A549 treated with CpdA at 1 μM for 4 hours (cell line): ENCODE measurements around the gene PABPC4L. TPM values are rescaled to one million over a fixed set of nuclear protein-coding genes. Genes with fewer than 3 reads are reported as not detected.

ENCODE experiments used
- total RNA-seq: library from RNA; stranded (reverse); fragments of 200-300 nt; extraction: Qiagen RNA extraction; gene quantifications from 5 replicates; pipeline ENCODE4 v1.2.3, GENCODE V29; 2022; ENCODE audit warnings: low read depth

Gene PABPC4L
- 0.03 to 0.14 TPM (median 0.10 TPM) in 5 replicates for total RNA-seq

DNA sequence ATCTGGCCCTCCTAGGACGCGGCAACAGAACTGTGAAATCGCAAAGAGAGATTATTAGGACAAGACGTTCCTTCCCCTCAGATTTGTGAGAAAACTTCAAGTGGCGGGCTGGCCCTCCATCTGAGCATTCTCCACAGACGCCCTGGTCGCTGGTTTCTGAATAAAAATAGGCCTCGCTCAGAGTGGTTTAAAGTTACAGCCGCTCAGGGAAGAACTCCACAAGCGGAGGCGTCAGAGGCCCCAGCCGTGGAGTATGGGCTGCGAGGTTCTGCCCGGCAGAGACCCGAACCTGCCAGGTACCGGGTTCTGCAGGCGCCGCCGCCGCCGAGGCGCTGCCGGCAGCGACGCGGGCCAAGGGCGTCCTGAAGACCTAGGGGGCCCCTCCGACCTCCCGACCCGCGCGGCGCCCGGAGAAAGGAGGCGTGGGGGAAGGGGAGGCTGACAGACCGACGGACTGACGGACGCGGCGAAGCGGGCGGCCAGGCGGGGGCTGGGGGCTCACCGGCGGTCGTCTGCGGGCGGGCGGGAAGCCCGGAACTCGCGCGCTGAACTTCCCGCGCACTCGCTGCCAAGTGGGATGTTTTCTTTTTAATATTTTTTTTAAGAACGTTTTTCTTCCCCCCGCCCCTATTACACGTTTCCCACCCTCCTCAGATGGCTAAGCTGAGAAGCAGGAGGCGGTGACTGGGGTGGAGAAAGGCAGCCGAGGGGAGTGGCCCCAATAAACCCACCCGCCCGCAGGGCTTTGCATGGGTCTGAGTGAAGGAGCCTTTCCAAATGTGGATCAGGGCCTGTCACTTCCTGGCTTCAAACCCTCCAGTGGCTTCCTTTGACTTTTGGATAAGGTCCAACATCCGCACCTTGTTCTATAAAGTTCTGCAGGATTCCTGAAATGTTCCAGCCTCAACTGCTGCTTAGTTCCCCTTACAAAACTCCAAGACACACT, at the start of gene PABPC4L:
TSS of gene PABPC4L (minus strand) at position 574 of the 946 bp plus-strand sequence. CDS start 770 bp downstream, outside the sequence.

